Effector CD8-positive, alpha-beta T cell (primary cell): ENCODE measurements around the gene EPHB2.

Source experiments
- DNase-seq: peaks from one replicate; lab custom pipeline; 2025; lab: John Stamatoyannopoulos, UW

The EPHB2 gene

GRCh38 chr1:22952694-22953056 lies 242.0 kb downstream of the EPHB2 start:
- no peak for DNase-seq

DNA sequence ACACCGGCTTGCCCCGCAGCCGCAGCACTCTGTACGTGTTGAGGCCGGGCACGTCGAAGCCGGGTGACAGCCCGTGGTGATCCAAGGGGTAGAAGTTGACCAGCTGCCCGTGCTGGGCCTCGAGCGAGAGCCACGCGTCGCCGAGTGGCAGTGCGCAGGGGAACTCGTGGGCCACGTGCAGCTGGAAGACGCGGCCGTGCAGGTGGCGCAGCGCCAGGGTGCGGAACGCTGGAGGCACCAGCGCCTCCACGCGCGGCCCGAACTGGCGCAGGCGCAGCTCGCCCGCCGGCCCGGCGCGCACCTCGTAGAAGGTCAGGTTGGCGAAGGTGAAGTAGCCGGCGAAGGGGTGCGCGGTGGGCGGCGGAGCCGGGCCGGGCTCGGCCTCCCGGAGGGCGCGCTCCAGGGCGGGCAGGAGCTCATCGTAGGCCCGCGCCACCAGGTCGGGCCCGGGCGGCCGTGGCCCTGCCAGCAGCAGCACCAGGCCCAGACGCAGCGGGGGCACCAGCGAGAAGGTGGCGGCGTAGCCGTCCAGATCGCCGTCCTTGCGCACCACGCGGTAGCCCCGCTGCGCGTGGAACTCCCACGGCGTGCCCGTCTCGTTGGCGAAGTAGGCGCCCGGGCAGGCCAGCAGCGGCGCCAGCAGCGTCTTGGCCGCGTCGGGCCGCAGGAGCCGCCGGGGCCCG lies 242.6 kb downstream of the EPHB2 start:
- DNase-seq, result no peak

- no peak for DNase-seq
Measured at GRCh38 chr1:22953740-22954141, 243.1 kb downstream of the EPHB2 start.

- no peak for DNase-seq
Measured at GRCh38 chr1:22955146-22955545, 244.5 kb downstream of the EPHB2 start.

DNA sequence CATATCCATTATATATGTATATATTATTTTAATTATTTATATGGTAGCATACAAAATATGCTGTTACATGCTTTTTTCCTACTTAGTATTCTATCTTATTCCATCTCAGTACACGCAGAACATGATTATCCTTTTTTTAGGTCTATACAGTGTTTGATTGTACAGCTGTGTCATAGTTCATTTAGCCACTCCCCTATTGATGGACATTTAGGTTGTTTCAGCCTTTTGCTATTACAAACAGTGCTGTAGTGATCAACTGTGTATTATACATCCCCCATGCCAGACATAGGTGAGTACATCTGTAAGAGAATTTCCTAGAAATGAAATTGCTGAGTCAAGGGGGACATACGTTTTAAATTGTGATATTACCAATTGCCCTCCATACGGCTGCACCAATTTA lies 246.4 kb downstream of the EPHB2 start:
- DNase-seq, result no peak

GRCh38 chr1:22958556-22958955 lies 247.9 kb downstream of the EPHB2 start:
- DNase-seq, result no peak

GRCh38 chr1:22959545-22960360 lies 249.1 kb downstream of the EPHB2 start:
- no peak for DNase-seq

- no peak for DNase-seq
Measured at GRCh38 chr1:22962558-22962957, 251.9 kb downstream of the EPHB2 start.

GRCh38 chr1:22963044-22963677 lies 252.5 kb downstream of the EPHB2 start:
- DNase-seq, result no peak

- DNase-seq, result no peak
Measured at GRCh38 chr1:22966309-22966708, 255.7 kb downstream of the EPHB2 start.

- DNase-seq, result no peak
Measured at GRCh38 chr1:22967833-22968232, 257.2 kb downstream of the EPHB2 start.

GRCh38 chr1:22969304-22969709 lies 258.7 kb downstream of the EPHB2 start:
- no peak for DNase-seq

- no peak for DNase-seq
Measured at GRCh38 chr1:22970096-22970495, 259.5 kb downstream of the EPHB2 start.
